ENCODE measurements around the gene GPR157.

Gene GPR157

DNA sequence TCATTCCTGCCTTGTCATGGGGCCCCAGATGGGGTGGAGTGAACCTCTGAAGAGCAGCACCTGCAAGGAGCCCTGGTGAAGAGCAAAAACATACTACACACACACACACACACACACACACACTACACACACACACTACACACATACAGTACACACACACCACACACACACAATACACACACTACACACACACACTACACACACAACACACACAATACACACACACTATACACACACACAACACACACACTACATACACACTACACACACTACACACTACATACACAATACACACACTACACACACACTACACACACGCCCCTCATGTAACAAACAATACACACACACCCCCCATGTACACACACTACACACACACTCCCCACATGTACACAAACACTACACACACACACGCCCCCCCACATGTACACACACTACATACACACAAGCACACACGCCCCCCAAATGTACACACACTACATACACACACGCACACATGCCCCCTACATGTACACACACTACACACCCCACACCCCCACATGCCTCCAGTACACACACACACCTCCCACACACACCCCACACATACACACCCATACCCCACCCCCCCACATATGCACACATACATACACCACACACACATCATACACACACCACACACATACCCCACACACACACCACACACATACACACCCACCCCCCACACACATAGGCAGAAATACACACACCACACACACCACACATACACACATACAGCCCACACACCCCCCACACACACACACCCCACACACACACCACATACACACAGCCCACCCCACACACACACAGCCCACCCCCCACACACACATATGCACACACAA lies 68.8 kb downstream of the GPR157 start:
- DNase-seq: no peak

DNA sequence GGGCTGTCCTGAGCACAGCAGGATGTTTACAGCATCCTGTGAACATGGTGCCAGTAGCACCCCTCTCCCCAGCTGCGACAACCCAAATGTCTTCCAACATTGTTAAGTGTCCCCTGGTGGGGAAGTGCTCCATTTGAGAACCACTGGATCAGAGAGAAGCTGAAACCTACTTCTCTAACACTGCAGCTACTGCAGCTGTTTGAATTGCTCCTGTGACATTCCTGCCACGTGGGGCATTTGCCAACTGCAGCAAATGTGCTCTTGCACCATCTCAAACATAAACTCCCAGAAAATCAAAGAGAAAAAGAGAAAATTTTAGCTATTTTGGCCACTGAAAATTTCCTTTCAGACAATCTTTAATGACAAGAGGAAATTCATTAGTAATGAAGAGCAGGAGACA lies 70.4 kb downstream of the GPR157 start:
- DNase-seq: no peak

DNA sequence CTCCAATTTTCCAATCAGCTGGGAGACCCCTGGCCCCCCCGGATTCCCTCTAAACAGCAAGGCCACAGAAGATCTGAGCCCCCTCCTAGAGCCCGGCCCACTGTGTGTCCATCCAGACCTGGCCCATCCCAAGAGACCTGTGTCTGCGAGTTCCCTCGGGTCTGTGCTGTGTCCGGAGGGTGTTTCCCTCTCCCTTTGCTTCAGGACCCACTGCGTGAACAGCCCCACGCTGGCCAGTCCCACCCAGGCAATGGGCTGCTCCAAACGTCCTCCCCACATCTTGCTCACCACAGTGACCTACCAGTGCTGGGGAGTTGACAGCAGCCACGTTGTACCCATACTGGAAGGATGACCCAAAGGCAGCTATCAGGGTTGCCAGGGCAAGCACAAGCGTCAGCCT lies 71.1 kb downstream of the GPR157 start:
- DNase-seq: no peak

DNA sequence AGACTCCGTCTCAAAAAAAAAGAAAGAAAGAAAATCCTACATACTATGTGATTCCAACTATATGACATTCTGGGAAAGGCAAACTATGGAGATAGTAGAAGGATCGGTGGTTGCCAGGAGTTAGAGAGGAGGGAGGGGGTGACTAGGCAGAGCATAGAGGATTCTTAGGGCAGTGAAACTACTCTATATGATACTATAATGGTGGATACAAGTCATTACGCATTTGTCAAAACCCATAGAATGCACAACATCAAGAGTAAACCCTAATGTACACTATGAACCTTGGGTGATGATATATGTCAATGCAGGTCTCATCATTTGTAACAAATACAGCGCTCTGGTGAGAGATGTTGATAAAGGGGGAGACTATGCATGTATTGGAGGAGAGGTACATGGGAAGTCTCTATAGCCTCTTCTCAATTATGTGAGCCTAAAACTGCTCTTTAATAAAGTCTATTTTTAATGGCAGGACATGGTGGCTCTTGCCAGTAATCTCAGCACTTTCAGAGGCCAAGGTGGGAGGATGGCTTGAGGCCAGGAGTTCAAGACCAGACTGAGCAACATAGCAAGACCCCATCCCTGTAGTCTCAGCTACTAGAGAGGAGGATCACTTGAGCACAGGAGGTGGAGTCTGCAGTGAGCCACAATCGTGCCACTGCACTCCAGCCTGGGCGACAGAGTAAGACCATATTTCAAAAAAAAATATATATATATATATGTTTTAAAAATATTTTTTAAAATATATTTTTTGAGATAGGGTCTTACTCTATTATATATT lies 76.4 kb downstream of the GPR157 start:
- DNase-seq: no peak

- DNase-seq: no peak
Measured at GRCh38 chr1:9051379-9051778, 77.5 kb downstream of the GPR157 start.

DNA sequence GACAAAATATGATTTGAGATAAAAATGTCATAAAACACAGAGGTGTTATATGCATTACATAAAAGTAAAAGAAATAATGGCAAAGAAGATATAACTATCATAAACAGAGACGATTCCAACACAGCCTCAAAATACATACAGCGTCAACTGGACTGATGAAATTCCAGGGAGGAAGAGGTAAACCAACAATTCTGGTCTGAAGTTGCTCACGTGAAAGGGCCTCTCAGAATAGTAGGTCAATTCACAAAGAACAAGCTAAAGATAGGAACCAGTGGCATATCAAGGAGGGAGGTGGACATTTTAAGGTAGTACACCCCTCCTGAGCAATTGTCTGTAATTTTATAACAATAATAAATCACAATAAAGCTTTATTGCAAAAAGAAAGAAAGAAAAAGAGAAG lies 78.1 kb downstream of the GPR157 start:
- DNase-seq: no peak

Measured in DMS153 (cell line).